GM21360 (cell line): Measurements from ENCODE around the gene TMC1.
A peak's percentile ranks its signal among the peaks of the same experiment; 100 is the strongest.

Source experiments
- ATAC-seq: cut with Tn5 transposase; IDR thresholded peaks from one replicate; pipeline ENCODE4 v1.9.1; 2021; ENCODE audit warnings: mild to moderate bottlenecking, moderate library complexity; ENCODE audit not compliant: unreplicated experiment

TMC1 gene

GRCh38 chr9:72600671-72601070 is 79.3 kb downstream of the TMC1 start:
- no peak for ATAC-seq

GRCh38 chr9:72601615-72602014 is 80.2 kb downstream of the TMC1 start:
- ATAC-seq = no peak

DNA sequence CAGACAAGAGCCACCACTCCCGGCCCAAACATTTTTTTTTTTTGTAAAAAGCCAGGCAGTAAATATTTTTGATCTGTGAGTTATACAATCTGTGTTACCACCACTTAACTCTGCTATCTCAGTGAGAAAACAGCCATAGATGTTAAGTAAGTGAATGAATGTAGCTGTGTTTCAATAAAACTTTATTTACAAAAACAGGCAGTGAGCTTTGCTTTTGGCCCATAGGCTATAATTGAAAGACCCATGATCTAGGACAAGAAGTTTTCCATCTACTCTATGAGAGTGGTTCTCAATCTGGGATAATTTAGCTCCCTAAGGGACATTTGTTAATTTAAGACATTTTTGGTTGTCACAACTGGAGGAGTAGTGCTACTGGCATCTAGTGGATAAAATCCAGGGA is 91.0 kb downstream of the TMC1 start:
- no peak for ATAC-seq

DNA sequence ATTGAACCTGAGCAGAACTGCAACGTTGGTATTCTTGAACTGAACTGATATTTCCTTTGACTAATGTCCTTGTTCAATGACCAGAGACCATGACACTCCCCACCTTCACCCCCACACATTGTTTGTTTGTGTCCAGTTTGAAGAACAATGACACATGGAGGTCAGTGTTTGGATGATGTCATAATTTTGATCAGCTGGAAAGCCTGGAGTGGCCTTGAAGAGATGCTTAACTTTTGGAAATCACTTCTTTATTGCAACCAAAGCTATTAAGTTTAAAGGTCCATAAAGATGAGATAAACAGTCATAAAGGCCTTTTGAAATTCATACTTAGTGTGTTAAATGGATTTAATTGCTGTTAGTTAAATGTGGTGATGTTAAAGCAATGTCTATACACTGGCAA is 92.7 kb downstream of the TMC1 start:
- ATAC-seq = no peak

DNA sequence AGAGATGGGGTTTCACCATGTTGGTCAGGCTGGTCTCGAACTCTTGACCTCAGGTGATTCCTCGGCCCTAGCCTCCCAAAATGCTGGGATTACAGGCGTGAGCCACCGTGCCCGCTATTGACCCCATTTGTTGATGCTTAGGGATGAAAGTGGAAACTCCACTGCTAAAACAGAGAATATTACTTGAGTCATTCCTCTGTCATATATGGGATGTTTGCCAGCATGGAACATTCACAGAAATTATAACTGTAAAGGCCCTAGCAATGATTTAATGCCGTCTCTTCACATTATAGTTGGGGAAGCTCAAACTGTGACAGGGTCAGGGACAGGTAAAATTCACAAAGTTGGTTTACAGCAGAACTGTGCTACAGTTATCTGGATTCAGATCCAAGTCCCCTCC is 94.5 kb downstream of the TMC1 start:
- ATAC-seq = no peak

DNA sequence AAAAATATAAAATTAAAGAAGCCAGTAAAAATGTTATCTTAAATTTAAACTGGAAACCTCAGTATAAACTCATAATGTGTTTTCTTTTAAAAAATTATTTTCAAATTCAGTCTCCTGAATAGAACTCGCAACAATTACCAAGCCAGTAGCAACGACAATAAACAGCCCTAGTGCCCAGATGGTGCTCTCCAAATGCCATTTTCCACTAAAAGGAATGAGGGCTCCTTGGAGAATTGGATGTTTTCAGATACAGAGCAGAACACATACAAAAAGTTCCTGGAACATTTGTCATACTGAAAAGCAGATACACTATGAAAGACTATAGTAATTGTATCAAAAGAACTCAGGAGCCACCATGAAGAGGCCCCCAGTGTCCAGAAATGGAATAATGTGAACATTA is 97.4 kb downstream of the TMC1 start:
- no peak for ATAC-seq

- no peak for ATAC-seq
Observed at GRCh38 chr9:72622186-72622585, 100.8 kb downstream of the TMC1 start.

DNA sequence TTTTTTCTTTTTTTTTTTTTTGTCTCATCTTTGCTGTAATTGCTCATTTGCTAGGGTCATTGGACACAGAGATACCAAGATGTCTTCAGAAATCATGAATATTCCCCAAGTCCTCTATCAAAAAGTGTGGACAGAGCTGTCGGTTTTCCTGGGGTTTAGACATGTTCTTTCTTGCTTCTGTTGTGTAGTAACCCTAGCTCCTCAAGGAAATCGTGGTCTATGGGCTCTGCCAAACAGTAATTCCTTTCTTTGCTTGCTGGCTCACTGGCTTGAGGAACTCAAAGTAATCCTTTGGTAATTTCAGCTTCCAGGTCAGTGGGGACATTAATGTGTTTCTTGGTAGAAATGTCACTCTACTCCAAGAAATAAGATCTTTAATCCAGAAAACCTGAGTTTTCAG is 101.7 kb downstream of the TMC1 start:
- no peak for ATAC-seq

GRCh38 chr9:72627147-72627546 is 105.7 kb downstream of the TMC1 start:
- ATAC-seq = no peak

DNA sequence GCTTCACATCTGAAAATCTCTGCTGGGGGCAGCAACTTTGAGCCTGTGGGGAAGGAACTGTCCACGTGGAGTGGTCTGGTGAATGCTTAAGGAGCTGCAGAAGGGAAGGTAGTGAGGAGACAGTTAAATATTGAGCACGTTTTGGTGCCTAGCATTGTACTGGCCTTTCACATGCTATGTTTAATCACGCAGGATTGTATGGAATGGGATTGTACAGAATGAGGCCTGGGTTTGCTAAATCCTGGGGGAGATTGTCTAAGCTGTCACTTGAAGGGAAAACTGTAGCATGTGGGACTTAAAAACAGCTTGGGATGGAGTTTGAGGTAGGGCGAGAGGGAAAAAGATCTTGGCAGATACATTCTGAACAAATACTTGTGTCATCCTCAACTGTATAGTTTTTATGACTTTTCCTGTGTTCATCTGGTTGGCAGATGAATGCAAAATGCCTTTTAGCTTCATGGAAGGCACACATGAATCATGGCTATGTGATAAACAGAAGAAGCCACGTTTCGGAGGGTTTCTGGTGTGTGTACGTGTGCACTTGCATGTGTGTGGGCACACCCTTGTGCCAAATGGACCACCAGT is 106.6 kb downstream of the TMC1 start:
- ATAC-seq = no peak

- no peak for ATAC-seq
Observed at GRCh38 chr9:72633966-72634365, 112.6 kb downstream of the TMC1 start.

- ATAC-seq = peak; percentile 97
Observed at GRCh38 chr9:72635197-72635596, 113.8 kb downstream of the TMC1 start.

- ATAC-seq = no peak
Observed at GRCh38 chr9:72636621-72637020, 115.2 kb downstream of the TMC1 start.

- ATAC-seq = no peak
Observed at GRCh38 chr9:72643651-72644050, 122.2 kb downstream of the TMC1 start.

DNA sequence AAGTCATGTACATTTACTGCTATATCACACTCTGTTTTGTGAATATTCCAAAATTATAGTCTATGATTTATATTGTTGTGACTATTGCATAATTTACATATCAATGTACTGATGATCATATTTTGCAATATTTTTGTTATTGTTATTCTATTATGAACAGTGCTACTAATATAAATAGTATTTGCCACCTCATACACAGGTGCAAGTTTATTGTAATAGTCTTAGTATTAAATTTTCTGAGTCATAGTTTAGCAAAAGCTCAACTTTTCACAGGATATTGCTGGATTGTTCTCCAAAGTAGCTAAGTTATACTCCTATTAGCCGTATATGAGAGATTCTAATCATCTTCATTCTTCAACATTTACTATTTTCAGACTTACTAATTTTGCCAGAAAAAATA is 124.7 kb downstream of the TMC1 start:
- no peak for ATAC-seq

DNA sequence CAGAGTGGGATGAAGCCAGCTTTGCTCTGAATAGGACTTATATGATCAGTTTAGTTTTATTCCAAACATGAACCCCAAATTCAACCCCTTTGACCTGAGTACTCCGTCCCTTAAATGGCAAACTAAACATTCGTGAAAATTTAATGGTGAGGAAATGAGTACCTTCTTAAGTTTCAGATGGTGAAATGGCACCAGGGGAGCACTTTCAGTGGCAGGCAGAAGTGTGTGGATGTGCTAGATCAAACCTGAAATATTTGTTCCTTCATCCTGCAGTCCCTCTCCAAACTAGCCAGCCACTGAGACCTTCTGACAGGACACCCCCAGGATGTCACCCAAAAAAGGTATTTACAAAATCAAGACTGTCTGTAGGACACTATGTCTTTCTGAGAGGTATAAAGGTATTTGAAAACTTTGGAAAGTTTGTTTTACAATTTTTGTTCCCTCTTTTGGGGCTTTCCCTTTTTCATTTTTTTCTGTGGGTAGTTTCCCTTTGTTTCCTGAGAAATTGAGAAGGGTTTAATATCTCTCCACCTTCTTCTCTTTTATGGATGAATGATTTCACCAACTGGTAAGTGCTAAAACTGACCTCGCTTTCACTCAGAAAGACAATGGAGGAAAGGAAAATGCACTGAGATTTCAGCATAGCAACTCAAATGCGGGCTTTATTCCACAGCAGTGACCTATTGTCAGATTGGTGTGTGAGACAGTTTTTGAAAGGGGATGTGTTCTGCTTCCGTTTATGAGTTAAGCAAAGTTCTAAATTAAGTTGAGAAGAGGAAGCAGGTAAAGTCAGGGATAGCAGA is 127.1 kb downstream of the TMC1 start:
- no peak for ATAC-seq

DNA sequence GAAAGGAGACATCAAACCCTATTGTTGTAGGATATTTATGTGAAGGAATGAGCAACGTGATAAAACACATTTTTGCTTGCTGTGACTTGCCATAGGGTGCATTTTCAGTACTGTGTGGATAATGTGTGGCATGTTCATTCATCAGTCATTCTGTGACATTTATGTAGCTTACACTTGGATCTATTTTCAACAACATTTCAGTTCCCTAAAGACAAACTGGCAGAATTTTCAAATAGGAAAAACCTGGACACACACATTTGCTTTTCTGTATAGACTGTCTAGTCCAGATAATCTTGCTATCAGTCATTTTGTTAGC is 127.7 kb downstream of the TMC1 start:
- ATAC-seq = no peak

DNA sequence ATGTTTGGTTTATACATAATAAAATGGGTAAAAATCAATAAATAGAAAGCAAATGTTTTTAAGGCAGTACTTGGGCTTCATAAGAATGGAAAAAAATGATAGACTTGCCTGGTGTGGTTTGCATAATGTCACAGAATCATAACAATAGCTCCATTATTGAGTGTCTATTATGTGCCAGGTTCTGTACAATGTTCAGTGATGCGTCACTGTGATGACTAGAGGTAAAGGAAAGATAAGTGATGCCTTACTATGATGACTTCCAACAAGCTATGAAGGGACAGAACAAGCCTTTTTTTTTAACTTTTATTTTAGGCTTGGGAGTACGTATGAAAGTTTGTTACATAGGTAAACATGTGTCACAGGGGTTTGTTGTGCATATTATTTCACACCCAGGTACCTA is 128.8 kb downstream of the TMC1 start:
- no peak for ATAC-seq

- ATAC-seq = no peak
Observed at GRCh38 chr9:72656021-72656420, 134.6 kb downstream of the TMC1 start.

GRCh38 chr9:72657023-72657422 is 135.6 kb downstream of the TMC1 start:
- ATAC-seq = no peak

- ATAC-seq = no peak
Observed at GRCh38 chr9:72658703-72659102, 137.3 kb downstream of the TMC1 start.

- ATAC-seq = no peak
Observed at GRCh38 chr9:72661401-72662135, 140.2 kb downstream of the TMC1 start.
